ENCODE data around the gene MAST1.
A peak's percentile ranks its signal among the peaks of the same experiment; 100 is the strongest.
"Not testable (repeated sequence)": the region's sequence is repeated elsewhere in the genome, so short reads cannot be mapped to it uniquely, and the experiment has no call there.

MAST1 gene

GRCh38 chr19:12841094-12841493 is 2.8 kb downstream of the MAST1 start:
- no peak for DNase-seq

DNA sequence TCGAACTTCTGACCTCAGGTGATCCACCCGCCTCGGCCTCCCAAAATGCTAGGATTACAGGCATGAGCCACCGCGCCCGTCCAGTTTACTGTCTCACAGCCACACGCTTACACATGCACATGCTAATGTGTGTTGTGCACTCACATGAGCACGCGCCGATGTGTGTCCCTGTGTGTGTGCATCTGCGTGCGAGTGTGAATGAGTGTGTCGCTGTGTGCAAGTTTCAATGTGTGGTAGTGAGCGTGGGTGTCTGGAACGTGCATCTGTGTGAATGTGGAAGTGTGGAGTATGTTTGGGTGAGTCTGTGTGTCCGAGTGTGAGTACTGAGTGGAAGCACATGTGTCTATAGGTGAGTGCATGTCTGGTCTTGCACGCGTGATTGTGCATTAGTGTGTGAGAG is 4.2 kb downstream of the MAST1 start:
- DNase-seq = no peak

DNA sequence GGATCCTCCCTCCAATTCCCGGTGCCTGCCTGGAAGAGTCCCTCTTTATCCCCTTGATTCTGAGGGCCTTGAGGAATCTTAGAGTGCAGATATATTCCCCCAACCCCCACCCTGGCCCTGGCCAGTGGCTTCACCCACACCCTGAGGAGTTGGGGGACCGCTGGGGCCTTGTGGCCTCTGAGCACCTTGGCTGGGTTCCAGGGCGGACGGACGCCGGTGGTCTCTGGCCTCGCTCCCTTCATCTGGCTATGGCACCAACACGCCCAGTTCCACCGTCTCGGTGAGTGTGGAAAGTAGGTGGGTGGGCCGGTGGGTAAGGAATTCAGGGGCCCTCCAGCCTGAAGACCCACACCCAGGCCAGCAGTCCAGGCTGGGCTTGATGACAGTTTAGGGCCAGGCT is 5.0 kb downstream of the MAST1 start:
- no peak for DNase-seq

DNA sequence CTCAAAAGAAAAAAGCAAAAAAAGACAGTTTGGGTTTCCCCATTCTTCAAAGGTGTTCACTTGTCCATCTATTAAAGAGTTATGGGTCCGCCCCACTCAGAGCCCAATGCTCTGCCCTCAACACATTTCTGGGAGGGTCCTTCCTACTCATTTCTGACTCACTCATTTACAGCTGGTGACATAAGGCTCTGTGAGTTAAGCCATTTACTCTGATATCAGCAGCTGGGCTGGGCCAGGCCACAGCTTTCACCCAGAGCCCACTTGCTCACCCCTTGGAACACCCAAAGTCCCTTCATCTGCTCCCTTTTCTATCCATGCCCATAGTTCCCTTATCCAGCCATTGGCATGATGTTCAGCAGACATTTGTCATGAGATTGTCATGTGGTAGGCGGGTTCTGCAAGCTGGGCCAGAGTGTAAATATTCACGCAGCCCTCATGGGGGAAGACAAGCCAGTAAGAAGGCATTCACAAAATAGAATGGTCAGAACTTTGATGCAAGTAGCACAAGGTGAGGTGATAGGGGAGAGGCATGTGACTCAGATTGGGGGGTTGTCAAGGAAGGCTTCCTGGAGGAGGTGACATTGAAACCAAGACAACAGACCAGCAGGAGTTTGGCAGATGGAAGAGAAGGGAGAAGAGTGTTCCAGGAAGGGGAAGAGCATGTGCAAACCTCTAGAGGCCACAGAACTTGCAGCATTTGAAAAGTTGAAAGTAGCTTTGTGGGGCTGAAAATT is 5.9 kb downstream of the MAST1 start:
- DNase-seq = no peak

GRCh38 chr19:12846613-12847012 is 8.3 kb downstream of the MAST1 start:
- not testable (repeated sequence) for DNase-seq

DNA sequence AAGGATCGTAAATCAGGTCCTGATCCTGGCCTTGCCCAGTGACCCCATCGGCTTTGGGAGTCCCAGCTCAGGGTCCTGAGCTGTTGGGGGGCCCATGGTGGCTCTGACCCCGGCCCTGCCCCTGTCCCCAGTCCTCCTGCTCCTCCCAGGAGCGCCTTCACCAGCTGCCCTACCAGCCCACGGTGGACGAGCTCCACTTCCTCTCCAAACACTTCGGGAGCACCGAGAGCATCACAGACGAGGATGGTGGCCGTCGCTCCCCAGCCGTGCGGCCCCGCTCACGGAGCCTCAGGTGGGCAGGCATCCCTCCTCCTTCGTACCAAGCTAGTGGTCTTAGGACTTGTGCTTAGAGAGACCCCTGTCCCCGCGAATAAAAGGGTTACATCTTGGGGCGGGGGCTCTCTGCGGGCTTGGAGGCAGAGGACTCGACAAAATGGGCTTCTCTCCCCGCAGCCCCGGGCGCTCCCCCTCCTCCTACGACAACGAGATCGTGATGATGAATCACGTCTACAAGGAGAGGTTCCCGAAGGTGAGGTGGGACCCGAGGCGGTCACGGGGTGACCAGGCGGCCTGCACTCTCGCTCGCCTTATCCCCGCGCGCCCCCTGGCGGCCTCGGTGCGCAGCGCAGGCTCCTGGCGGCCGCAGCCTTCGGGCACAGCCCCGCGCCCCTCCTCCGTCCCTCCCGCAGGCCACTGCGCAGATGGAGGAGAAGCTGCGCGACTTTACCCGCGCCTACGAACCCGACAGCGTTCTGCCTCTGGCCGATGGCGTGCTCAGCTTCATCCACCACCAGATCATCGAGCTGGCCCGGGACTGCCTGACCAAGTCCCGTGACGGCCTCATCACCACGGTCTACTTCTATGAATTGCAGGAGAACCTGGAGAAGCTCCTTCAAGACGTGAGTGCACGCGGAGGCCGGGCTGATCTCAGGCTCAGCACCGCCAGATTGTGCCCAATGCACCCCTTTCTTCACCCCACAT is 9.1 kb downstream of the MAST1 start:
- DNase-seq = peak; percentile 25

- DNase-seq = no peak
Observed at GRCh38 chr19:12856653-12857052, 18.3 kb downstream of the MAST1 start.

DNA sequence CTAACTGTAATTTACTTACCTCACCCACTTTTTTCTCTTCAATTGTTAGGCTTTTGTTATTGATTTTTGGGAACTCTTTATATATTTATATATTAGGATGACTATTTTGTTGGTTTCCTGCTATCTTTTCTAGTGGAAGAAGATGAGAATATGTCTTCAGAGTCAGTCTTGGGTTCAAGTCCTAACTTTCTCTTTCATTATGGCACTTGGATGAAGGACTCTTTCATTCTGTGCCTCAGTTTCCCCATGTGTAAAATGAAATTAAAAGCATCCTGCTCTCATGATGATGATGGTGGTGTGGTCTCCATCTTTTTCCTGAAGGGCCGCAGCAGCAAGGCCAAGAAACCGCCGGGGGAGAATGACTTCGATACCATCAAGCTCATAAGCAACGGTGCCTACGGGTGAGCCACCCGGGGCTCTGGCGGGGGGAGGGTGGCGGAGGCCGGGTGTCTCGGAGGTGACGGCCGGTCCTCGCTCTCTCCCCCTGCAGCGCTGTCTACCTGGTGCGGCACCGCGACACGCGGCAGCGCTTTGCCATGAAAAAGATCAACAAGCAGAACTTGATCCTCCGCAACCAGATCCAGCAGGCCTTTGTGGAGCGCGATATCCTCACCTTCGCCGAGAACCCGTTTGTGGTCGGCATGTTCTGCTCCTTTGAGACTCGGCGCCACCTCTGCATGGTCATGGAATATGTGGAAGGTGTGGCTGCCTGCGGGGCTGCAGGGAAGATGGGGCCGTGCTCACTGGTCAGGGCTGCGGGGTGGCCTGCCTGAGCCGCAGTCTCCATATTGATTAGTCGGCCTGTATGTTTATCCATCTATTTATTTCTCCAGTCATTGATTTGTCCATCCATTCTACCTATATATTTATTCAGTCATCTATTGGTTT is 20.0 kb downstream of the MAST1 start:
- DNase-seq = no peak

DNA sequence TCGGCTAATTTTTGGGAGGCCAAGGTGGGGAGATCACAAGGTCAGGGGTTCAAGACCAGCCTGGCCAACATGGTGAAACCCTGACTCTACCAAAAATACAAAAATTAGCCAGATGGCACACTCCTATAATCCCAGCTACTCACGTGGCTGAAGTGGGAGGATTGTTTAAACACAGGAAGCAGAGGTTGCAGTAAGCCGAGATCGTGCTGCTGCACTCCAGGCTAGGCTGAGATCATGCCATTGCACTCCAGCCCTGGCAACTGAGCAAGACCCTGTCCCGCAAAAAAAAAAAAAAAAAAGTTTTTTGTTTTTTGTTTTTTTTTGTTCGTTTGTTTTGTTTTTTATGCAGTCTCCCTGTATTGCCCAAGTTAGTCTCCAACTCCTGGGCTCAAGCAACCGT is 21.2 kb downstream of the MAST1 start:
- no peak for DNase-seq

DNA sequence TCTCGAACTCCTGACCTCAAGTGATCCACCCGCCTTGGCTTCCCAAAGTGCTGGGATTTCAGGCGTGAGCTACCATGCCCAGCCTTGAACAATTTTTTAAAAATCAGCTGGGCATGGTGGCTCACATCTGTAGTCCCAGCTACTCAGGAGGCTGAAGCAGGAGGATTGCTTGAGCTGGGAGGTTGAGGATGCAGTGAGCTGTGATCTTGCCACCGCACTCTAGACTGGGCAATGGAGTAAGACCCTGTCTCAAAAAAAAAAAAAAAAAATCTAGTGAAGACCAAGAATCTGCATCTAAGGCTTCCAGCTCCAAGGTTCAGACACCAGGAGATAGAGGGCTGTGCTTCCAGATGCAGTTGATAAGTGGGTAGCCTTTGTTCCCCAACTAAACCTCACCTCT is 25.8 kb downstream of the MAST1 start:
- DNase-seq = no peak

DNA sequence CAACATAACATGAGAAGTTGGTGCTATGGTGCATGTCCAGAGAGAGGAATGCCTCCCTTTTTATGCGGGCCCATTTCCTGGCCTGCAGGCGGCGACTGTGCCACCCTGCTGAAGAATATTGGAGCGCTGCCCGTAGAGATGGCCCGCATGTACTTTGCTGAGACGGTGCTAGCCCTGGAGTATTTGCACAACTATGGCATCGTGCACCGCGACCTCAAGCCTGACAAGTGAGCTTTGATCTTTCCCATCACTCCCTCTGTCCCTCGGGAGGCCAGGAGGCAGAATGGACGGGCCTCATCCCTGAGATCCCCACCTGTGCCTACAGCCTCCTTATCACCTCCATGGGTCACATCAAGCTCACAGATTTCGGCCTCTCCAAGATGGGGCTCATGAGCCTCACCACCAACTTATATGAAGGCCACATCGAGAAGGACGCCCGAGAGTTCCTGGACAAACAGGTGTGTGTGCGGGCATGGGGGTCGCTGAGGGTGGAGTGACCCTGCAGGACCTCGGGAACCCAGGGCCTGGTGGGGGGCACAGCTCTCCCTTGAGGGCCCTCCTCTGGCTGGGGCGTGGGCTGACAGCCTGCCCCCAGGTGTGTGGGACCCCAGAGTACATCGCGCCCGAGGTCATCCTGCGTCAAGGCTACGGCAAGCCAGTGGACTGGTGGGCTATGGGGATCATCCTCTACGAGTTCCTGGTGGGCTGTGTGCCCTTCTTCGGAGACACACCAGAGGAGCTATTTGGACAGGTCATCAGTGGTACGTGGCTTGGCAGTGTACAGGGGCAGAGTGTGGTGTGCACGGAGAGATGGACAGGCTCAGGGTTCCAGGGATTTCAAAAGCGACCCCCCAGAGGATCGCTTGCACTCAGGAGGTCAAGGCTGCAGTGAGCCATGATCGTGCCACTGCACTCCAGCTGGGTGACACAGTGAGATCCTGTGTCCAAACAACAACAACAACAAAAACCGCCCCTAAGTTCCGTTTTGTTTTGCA is 26.7 kb downstream of the MAST1 start:
- DNase-seq = no peak

DNA sequence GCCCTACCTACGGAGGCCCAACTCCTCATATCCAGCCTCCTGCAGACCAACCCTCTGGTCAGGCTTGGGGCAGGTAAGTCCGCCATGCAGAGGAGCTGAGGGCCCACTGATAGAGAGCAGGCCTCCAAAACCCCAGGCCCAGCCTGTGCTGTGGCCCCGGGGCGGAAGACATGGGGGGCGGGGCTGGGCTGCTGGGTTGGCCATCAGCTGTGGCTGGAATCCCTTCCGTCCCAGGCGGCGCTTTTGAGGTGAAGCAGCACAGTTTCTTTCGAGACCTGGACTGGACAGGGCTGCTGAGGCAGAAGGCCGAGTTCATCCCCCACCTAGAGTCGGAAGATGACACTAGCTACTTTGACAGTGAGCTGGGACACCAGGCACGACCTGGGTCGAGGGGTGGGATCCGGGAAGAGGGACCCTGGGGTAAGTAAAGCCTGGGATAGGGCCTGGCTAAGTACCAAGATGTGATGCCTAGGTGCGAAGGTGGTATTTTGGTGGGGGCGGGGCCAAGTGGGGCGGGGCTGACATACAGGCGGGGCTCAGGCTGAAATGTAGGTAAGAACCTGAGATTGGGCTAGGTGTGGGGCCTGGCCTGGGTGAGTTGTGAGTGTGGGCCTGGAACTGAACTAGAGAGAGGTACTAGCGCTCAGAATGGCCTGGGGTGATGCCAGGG is 27.6 kb downstream of the MAST1 start:
- DNase-seq = no peak

- DNase-seq = no peak
Observed at GRCh38 chr19:12866416-12867119, 28.3 kb downstream of the MAST1 start.

DNA sequence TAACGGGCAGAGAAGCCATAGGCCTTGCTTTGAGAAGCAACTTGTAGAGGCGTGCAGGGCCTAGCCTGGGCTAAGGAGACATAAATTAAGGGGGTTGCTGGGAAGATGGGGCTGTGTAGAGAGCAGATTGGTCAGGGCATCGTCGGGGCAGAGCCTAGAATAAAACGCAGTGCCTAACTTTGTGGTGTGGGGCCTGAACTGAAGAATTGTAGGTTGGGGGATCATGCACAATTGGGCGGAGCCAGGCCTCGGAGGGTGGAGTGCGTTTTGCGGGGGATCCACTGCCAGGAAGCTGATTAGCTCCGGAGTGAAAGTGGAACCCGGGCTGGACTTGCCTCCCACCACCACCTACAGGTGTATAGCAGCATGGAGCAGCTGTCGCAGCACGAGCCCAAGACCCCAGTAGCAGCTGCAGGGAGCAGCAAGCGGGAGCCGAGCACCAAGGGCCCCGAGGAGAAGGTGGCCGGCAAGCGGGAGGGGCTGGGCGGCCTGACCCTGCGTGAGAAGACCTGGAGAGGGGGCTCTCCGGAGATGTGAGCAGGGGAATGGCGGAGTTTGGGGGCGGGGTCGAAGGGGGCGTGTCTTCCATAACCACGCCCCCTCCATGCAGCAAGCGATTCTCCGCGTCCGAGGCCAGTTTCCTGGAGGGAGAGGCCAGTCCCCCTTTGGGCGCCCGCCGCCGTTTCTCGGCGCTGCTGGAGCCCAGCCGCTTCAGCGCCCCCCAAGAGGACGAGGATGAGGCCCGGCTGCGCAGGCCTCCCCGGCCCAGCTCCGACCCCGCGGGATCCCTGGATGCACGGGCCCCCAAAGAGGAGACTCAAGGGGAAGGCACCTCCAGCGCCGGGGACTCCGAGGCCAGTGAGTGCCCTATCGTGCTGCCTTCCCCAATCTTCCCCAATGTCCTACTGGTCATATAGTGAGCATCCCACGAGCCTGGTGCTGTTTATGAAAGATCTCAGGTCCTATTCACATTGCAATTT is 29.1 kb downstream of the MAST1 start:
- no peak for DNase-seq

GRCh38 chr19:12868540-12869112 is 30.3 kb downstream of the MAST1 start:
- no peak for DNase-seq

- no peak for DNase-seq
Observed at GRCh38 chr19:12871681-12872080, 33.4 kb downstream of the MAST1 start.

GRCh38 chr19:12872255-12872654 is 33.9 kb downstream of the MAST1 start:
- DNase-seq = no peak

- DNase-seq = no peak
Observed at GRCh38 chr19:12872941-12873890, 34.9 kb downstream of the MAST1 start.
